Stomach (tissue), 9 donors: Measurements from ENCODE around the gene FGF18. TPM values are rescaled to one million over a fixed set of nuclear protein-coding genes. Genes with fewer than 3 reads are reported as not detected.

Source experiments
- DNase-seq, 2 donors: peaks; one replicate each; pipeline versions ENCODE4 v3.0.0 to v3.0.0-alpha.2; 2013 to 2019
- H3K27ac ChIP-seq, 5 donors: fragments of 200-600 bp in 4 of 5; sonication (generic) in 4 of 5; one replicate each; pipeline ENCODE4 v1.5.1; 2013 to 2019; ENCODE audit warnings: mild to moderate bottlenecking in 1 of 5, moderate library complexity in 1 of 5
- H3K27me3 ChIP-seq, 3 donors: fragments of 200-600 bp; sonication (generic); one replicate each; pipeline ENCODE4 v1.5.1; 2017 to 2019; ENCODE audit warnings: mixed run types in 1 of 3
- H3K36me3 ChIP-seq, 4 donors: fragments of 200-600 bp; sonication (generic); 1 replicate in 3 of 4; 2 replicates in 1 of 4; pipeline ENCODE4 v1.5.1; 2016 to 2019
- H3K4me1 ChIP-seq, 4 donors: fragments of 200-600 bp; sonication (generic); one replicate each; pipeline ENCODE4 v1.5.1; 2016 to 2019
- H3K4me3 ChIP-seq, 4 donors: fragments of 200-600 bp; sonication (generic) in 3 of 4; one replicate each; pipeline ENCODE4 v1.5.1; 2016 to 2019; ENCODE audit warnings: mild to moderate bottlenecking in 1 of 4
- H3K9me3 ChIP-seq, 4 donors: fragments of 200-600 bp; sonication (generic); one replicate each; pipeline ENCODE4 v1.5.1; 2016 to 2019
- EP300 ChIP-seq: sonication (generic); formaldehyde crosslinking; IDR thresholded peaks from one replicate; pipeline ENCODE4 v1.6.1; 2017; ENCODE audit warnings: antibody characterized with exemption
- POLR2A ChIP-seq, 4 donors: fragments of 450-650 bp; IDR thresholded peaks; one replicate each; pipeline ENCODE4 v1.6.1; 2016; ENCODE audit warnings: antibody characterized with exemption in 4 of 4, control low read depth in 2 of 4, mild to moderate bottlenecking in 1 of 4, moderate library complexity in 1 of 4
- POLR2AphosphoS5 ChIP-seq, 3 donors: sonication (generic); formaldehyde crosslinking; IDR thresholded peaks; one replicate each; pipeline ENCODE4 v1.6.1; 2016; ENCODE audit warnings: antibody characterized with exemption in 3 of 3
- WGBS, 5 donors: extraction: QIAGEN DNeasy Blood & Tissue Kit in 3 of 5; methylation state at CpG; one replicate each; pipeline versions ENCODE4 v1.1.5 to v1.1.7; 2013 to 2018; 5-methylcytosine and 5-hydroxymethylcytosine counted together
- intact Hi-C: fragments of 100-400 bp; cut with DNase I; formaldehyde crosslinking; loops from one replicate; pipeline ENCODE4 v1.15.1; 2023; ENCODE audit warnings: low total_unique reads
- polyA plus RNA-seq, 3 donors: library from polyadenylated mRNA; stranded (reverse); fragments of 200-250 nt; gene quantifications; one replicate each; pipeline ENCODE4 v1.2.3, GENCODE V29; 2013
- total RNA-seq, 5 donors: library from RNA; depleted of rRNA; stranded (reverse); fragments of >200 nt; gene quantifications; one replicate each; pipeline versions ENCODE4 v1.1.0 to v1.2.3, GENCODE V29; 2014 to 2016
- TF ChIP-seq, protein P1 (sequence below), 7 experiments: fragments of 450-650 bp in 4 of 7; fragments of 200-600 bp in 3 of 7; sonication (generic) in 3 of 7; IDR thresholded peaks; one replicate each; pipeline ENCODE4 v1.5.1; 2016 to 2019; ENCODE audit warnings: antibody characterized with exemption in 7 of 7, control low read depth in 2 of 7, mild to moderate bottlenecking in 1 of 7
- donor health status: healthy with polysubstance abuse.
- donor health status: Bipolar disorder and iron deficiency.
- donor health status: healthy.

The FGF18 gene
- total and polyA plus RNA-seq, 8 donors: 0.37 to 7.1 (median 0.46) TPM; not detected in 3

DNA sequence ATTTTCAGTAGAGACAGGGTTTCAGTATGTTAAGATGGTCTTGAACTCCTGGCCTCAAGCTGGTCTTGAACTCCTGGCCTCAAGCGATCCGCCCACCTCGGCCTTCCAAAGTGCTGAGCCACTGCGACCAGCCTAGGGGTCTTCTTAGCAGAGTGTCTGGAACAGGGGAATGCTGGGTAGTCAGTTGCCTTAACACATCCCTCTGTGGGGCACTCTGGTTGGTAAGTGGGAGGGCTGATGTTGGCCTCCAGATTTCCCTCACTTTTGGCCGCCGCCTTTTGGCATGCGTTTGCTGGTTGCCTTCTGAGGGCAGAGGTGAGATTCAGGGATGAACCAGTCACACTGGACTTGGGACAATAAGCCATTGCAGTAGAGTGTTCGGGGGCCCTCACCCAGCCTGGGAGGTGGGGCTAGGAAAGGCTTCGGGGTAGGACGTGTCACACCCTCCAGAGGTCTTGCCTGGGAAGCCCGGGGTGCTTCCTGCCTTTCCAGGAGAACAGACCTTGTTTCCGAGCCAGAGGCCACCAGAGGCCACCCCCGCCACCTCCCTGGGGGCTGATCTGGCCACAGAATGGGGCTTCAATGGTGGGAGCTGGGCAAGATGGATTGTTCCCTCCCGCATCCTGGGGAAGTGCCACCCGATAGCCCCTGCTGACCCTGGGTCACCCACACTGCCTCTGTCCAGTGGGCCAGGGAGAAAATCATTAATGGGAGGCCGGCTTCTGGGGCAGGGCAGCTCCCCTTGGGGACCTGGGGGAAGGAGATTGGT lies 13.3 kb downstream of the FGF18 start:
- WGBS, 5 donors: 82 to 88% (median 85%) methylated on average over 15 to 16 of the region's 16 CpGs
- H3K27me3 ChIP-seq: no peaks in the 10 kb centered on the region
- no peaks in the 10 kb centered on the region for H3K9me3 ChIP-seq
- intact Hi-C loops: no loop called here
- no peak overlapping the region for H3K27ac ChIP-seq
- no peak overlapping the region for H3K4me3 ChIP-seq
- no peak for TF ChIP-seq POLR2AphosphoS5 (IDR thresholded peaks at IDR 0.05)
- TF ChIP-seq POLR2A (IDR thresholded peaks at IDR 0.05): no peak
- TF ChIP-seq EP300: no peak
- TF ChIP-seq, protein P1, sequence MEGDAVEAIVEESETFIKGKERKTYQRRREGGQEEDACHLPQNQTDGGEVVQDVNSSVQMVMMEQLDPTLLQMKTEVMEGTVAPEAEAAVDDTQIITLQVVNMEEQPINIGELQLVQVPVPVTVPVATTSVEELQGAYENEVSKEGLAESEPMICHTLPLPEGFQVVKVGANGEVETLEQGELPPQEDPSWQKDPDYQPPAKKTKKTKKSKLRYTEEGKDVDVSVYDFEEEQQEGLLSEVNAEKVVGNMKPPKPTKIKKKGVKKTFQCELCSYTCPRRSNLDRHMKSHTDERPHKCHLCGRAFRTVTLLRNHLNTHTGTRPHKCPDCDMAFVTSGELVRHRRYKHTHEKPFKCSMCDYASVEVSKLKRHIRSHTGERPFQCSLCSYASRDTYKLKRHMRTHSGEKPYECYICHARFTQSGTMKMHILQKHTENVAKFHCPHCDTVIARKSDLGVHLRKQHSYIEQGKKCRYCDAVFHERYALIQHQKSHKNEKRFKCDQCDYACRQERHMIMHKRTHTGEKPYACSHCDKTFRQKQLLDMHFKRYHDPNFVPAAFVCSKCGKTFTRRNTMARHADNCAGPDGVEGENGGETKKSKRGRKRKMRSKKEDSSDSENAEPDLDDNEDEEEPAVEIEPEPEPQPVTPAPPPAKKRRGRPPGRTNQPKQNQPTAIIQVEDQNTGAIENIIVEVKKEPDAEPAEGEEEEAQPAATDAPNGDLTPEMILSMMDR (IDR thresholded peaks at IDR 0.05): no peak
- H3K4me1 ChIP-seq: peaks cover 10 to 15% (median 13%) of the 10 kb centered on the region in 4 donors
- no peak for DNase-seq
- no peaks in the 10 kb centered on the region for H3K36me3 ChIP-seq

DNA sequence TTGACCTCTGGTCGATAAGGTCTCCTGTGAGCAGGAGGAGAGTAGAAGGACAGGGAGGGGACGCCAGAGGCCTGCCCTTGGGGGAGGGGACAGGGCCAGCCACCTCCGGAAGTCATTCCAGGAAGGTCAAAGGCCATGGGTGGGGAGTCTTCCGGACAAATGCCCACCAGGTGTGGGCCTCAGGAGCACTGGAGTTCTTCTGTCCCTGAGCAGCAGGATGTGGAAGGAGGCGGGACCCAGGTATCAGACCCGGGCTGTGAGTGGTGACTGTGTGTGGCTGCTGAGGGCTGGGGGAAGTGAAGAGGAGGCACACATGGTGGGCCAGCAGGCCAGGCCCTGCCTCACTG lies 13.9 kb downstream of the FGF18 start:
- no peak for DNase-seq
- Histone ChIP-seq H3K4me3 (no peak overlapping the region), H3K9me3 (no peaks in the 10 kb centered on the region), H3K27ac (no peak overlapping the region), H3K27me3 (no peaks in the 10 kb centered on the region), H3K4me1 (peaks cover 11 to 17% (median 13%) of the 10 kb centered on the region in 4 donors), H3K36me3 (no peaks in the 10 kb centered on the region)
- no peak for TF ChIP-seq EP300
- no peak for TF ChIP-seq POLR2AphosphoS5 (IDR thresholded peaks at IDR 0.05)
- TF ChIP-seq POLR2A (IDR thresholded peaks at IDR 0.05): no peak
- TF ChIP-seq, protein P1 (IDR thresholded peaks at IDR 0.05): no peak
- intact Hi-C loops: no loop called here
- WGBS, 5 donors: 57 to 62% (median 57%) methylated on average over 5 to 6 of the region's 6 CpGs

DNA sequence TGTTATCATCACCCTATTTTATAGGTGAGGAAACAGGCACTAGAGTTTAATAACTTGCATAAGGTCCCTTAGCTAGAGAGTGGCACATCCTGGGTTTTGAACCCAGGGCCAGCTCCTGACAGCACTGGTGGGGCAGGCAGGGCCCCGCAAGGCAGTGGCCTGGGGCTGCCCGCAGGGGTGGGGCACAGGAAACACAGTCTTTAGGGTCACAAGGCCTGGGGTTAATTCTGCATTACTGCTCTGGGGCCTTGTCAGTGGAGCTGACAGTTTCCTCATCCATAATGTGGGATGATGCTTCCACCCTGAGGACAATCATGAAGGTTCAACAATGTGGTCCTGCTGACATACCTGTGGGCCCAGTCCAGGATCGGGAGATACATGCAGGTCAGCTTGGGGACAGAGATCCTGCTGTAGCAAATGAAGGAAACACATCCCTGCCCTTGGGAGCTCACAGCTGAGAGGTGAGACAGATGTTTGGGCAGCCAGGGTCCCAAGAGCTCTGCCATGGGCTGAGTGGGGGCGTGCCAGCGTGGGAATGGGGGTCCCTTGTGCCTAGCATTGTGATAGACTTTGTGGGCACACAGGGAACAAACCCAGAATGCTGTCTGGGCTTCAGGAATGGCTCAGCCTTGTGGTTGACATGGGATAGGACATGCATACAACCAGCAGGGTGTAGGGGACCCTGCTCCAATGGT lies 14.7 kb downstream of the FGF18 start:
- WGBS, 5 donors: 91 to 95% (median 92%) methylated on average over 3 to 5 of the region's 5 CpGs
- no peak for DNase-seq
- Histone ChIP-seq H3K4me3 (no peak overlapping the region), H3K36me3 (no peaks in the 10 kb centered on the region), H3K9me3 (no peaks in the 10 kb centered on the region), H3K27me3 (no peaks in the 10 kb centered on the region), H3K4me1 (peaks cover 11 to 17% (median 13%) of the 10 kb centered on the region in 4 donors), H3K27ac (no peak overlapping the region)
- intact Hi-C loops: no loop called here
- no peak for TF ChIP-seq POLR2A (IDR thresholded peaks at IDR 0.05)
- TF ChIP-seq, protein P1 (IDR thresholded peaks at IDR 0.05): no peak
- no peak for TF ChIP-seq POLR2AphosphoS5 (IDR thresholded peaks at IDR 0.05)
- TF ChIP-seq EP300: no peak

DNA sequence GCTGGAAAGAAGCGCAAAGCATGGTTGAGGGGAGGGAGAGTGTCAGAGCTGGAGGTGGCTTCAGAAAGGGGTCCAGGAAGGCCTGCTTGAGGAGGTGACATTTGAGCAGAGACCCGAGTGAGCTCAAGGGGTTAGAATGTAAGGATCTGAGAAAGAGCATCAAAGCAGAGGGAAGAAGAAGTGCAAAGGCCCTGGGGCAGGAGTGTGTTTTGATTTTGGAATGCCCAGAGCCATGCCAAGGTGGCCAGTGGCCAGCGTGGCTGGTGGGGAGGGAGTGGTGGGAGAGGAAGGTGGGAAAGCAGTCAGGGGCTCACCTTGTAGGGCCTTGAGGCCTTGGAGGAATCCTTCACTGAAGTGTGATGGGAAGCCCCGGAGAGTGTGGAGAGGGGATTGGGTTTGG lies 15.4 kb downstream of the FGF18 start:
- no peaks in the 10 kb centered on the region for H3K9me3 ChIP-seq
- no peaks in the 10 kb centered on the region for H3K36me3 ChIP-seq
- DNase-seq: no peak
- intact Hi-C loops: no loop called here
- TF ChIP-seq POLR2AphosphoS5 (IDR thresholded peaks at IDR 0.05) (no peak), EP300 (no peak), POLR2A (IDR thresholded peaks at IDR 0.05) (no peak)
- TF ChIP-seq, protein P1 (IDR thresholded peaks at IDR 0.05): no peak
- no peaks in the 10 kb centered on the region for H3K27me3 ChIP-seq
- no peak overlapping the region for H3K4me3 ChIP-seq
- H3K27ac ChIP-seq: no peak overlapping the region
- 91 to 98% (median 94%) methylated on average over 4 of the region's 4 CpGs for WGBS, 5 donors
- peaks cover 11 to 17% (median 13%) of the 10 kb centered on the region in 4 donors for H3K4me1 ChIP-seq
